GM12892 (cell line): ENCODE results near the gene MRPS27.

Source experiments
- DNase-seq: peaks from one replicate; pipeline ENCODE4 v3.0.0; 2011; ENCODE audit not compliant: insufficient read length
- FAIRE-seq: peaks from 2 replicates; lab custom pipeline; 2011; peaks lifted over from hg19 to GRCh38; lab: Jason Lieb, UNC
- POLR2A ChIP-seq: IDR thresholded peaks from 2 replicates; pipeline ENCODE4 v1.6.1; 2011; ENCODE audit warnings: low read depth, low read length, control low read depth
- POLR2AphosphoS5 ChIP-seq: IDR thresholded peaks from 2 replicates; pipeline ENCODE4 v1.6.1; 2011; ENCODE audit warnings: low read depth, low read length, control low read depth
- TAF1 ChIP-seq: IDR thresholded peaks from 2 replicates; pipeline ENCODE4 v1.6.1; 2011; ENCODE audit warnings: low read depth, mild to moderate bottlenecking, control low read depth, low read length, borderline replicate concordance

MRPS27 gene

GRCh38 chr5:72295539-72295938 lies 24.5 kb downstream of the MRPS27 start:
- DNase-seq = no peak
- FAIRE-seq = no peak
- TF ChIP-seq POLR2AphosphoS5 = no peak
- no peak for TF ChIP-seq TAF1
- TF ChIP-seq POLR2A = no peak

- peak; percentile 93 for FAIRE-seq
- no peak for TF ChIP-seq POLR2AphosphoS5
- TF ChIP-seq POLR2A = no peak
- TF ChIP-seq TAF1 = no peak
- DNase-seq = no peak
Observed at GRCh38 chr5:72294473-72294872, 25.6 kb downstream of the MRPS27 start.

GRCh38 chr5:72293495-72294055 lies 26.5 kb downstream of the MRPS27 start:
- FAIRE-seq = no peak
- no peak for DNase-seq
- no peak for TF ChIP-seq TAF1
- TF ChIP-seq POLR2AphosphoS5 = no peak

- no peak for TF ChIP-seq POLR2A
- no peak for TF ChIP-seq POLR2AphosphoS5
- no peak for TF ChIP-seq TAF1
- DNase-seq (no peak), FAIRE-seq (peak; percentile 5)
Observed at GRCh38 chr5:72292411-72292810, 27.6 kb downstream of the MRPS27 start.

GRCh38 chr5:72291601-72292000 lies 28.4 kb downstream of the MRPS27 start:
- no peak for DNase-seq
- TF ChIP-seq TAF1 = no peak
- no peak for TF ChIP-seq POLR2A
- no peak for TF ChIP-seq POLR2AphosphoS5
- no peak for FAIRE-seq

- FAIRE-seq (no peak), DNase-seq (no peak)
- TF ChIP-seq POLR2AphosphoS5 (no peak), TAF1 (no peak), POLR2A (no peak)
Observed at GRCh38 chr5:72290356-72291133, 29.5 kb downstream of the MRPS27 start.

- DNase-seq (no peak), FAIRE-seq (peak; percentile 54)
- TF ChIP-seq POLR2A = no peak
- TF ChIP-seq TAF1 = no peak
- no peak for TF ChIP-seq POLR2AphosphoS5
Observed at GRCh38 chr5:72288924-72289323, 31.1 kb downstream of the MRPS27 start.

- DNase-seq = no peak
- TF ChIP-seq POLR2AphosphoS5 (no peak), TAF1 (no peak), POLR2A (no peak)
- no peak for FAIRE-seq
Observed at GRCh38 chr5:72286798-72287197, 33.2 kb downstream of the MRPS27 start.

- FAIRE-seq (no peak), DNase-seq (no peak)
- TF ChIP-seq POLR2AphosphoS5 (no peak), POLR2A (no peak), TAF1 (no peak)
Observed at GRCh38 chr5:72285424-72285821, 34.6 kb downstream of the MRPS27 start.

GRCh38 chr5:72284559-72285423 lies 35.2 kb downstream of the MRPS27 start:
- FAIRE-seq = peak; percentile 73
- no peak for DNase-seq
- TF ChIP-seq TAF1 = no peak
- TF ChIP-seq POLR2A = no peak
- TF ChIP-seq POLR2AphosphoS5 = no peak

GRCh38 chr5:72283358-72283757 lies 36.7 kb downstream of the MRPS27 start:
- FAIRE-seq = no peak
- no peak for DNase-seq
- TF ChIP-seq POLR2A = no peak
- TF ChIP-seq TAF1 = no peak
